Measurements from ENCODE around the gene IGFBP5.

The IGFBP5 gene

DNA sequence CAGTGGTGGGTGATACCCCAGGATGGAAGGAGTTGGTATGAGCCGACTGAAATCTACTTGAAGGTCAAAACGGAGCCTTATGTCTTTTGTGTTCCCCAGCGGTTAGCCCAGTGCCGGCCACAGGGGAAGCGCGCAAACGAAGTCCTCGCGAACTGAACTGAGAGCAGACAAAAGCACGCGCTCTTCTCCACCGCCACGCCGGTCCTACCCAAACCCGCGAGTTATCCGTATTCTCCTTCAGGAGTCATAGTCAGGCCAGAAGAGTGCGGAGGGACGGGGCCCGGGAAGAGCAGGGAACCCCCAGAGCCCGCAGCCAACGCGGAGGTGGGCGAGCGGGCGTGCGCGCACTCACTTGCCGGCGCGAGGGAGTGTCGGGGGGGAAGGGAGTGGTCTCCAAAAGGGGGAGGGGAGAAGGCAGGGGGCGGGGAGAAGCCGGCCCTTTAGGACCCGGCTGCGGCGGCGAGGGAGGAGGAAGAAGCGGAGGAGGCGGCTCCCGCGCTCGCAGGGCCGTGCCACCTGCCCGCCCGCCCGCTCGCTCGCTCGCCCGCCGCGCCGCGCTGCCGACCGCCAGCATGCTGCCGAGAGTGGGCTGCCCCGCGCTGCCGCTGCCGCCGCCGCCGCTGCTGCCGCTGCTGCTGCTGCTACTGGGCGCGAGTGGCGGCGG, 62.3 kb downstream of the IGFBP5 start, which contains the start of gene IGFBP2:
TSS of gene IGFBP2 (plus strand) at position 469 of the 664 bp plus-strand sequence. CDS start at position 573, 104 bp downstream.
- no peaks in the 10 kb centered on the region for H3K27me3 ChIP-seq (ENCODE audit: control insufficient read depth in 1 of 2, insufficient read depth in 2 of 2, low read length in 2 of 2)
- H3K9ac ChIP-seq (ENCODE audit: low read length in 2 of 2): peak within 1 kb of the TSS; percentile 61 to 66
- H3K4me1 ChIP-seq (ENCODE audit: control insufficient read depth, insufficient read depth, low read length): peaks cover 30% of the 10 kb centered on the region

DNA sequence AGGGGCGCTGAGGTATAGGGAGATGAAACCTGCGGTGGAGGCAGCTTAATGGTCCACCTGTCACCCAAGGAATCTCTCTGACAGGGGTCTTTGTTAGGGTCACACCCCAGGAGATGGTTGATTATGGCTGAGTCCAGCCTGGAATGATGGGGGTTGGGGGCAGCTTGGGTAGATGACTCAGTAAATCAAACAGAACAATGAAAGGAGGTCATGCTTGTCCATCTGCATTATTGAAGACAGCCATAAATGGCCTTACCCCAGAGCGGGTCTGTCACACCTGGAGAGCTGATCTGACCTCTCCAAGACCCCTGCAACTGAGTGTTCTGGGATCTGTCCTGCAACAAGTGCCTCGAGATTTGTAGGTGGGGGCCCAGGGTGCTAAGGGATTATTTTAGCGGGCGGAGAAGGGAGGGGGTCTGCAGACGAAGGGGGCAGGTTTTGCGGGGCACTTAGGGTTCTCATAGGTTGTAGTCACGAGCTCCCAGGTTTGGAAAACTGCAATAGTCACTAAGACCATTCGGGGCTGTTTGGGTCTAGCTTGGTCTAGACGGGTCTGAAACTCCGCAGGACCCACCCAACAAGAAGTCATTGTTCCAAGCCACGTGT, 62.9 kb downstream of the IGFBP5 start:
- H3K9ac ChIP-seq (ENCODE audit: low read length in 2 of 2): peak overlapping the region in 1 of 2 donors; percentile 61
- H3K27me3 ChIP-seq (ENCODE audit: control insufficient read depth in 1 of 2, insufficient read depth in 2 of 2, low read length in 2 of 2): no peaks in the 10 kb centered on the region
- peak overlapping the region; percentile 70 for H3K27ac ChIP-seq (ENCODE audit: low read length)
- peaks cover 27% of the 10 kb centered on the region for H3K4me1 ChIP-seq (ENCODE audit: control insufficient read depth, insufficient read depth, low read length)
- peak overlapping the region; percentile 46 to 85 for H3K4me3 ChIP-seq (ENCODE audit: low read length in 2 of 2)
- no peaks in the 10 kb centered on the region for H3K9me3 ChIP-seq (ENCODE audit: control insufficient read depth in 2 of 2, low read length in 2 of 2)
- no peaks in the 10 kb centered on the region for H3K36me3 ChIP-seq (ENCODE audit: control insufficient read depth in 2 of 2, insufficient read depth in 2 of 2, low read length in 2 of 2)

More for the DNA sequence above, 62.3 kb downstream of the IGFBP5 start, which contains the start of gene IGFBP2:
- no peaks in the 10 kb centered on the region for H3K36me3 ChIP-seq (ENCODE audit: control insufficient read depth in 2 of 2, insufficient read depth in 2 of 2, low read length in 2 of 2)
- peak within 1 kb of the TSS; percentile 84 to 85 for H3K4me3 ChIP-seq (ENCODE audit: low read length in 2 of 2)
- H3K27ac ChIP-seq (ENCODE audit: low read length): peak within 1 kb of the TSS; percentile 70
- no peaks in the 10 kb centered on the region for H3K9me3 ChIP-seq (ENCODE audit: control insufficient read depth in 2 of 2, low read length in 2 of 2)

DNA sequence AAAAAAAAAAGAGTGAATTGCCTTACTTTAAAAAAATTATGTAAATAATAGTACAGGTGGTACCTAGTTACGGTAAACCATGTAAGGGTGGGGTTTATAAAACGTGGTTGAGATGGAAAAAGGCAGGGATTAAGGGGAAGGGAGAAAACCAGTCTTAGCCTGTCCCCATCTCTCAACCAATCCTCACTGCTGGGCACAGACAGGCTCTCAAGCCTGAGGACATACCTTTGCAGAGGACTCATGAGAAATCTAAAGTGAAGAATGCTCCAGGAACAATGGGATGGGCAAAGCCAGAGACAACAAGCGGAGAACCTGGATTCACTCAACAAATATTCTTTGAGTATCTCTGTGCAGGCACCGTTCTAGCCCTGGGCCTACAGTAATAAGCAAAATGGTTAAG, 65.6 kb downstream of the IGFBP5 start:
- Histone ChIP-seq H3K4me3 (ENCODE audit: low read length in 2 of 2) (no peak overlapping the region), H3K9me3 (ENCODE audit: control insufficient read depth in 2 of 2, low read length in 2 of 2) (no peaks in the 10 kb centered on the region), H3K27me3 (ENCODE audit: control insufficient read depth in 1 of 2, insufficient read depth in 2 of 2, low read length in 2 of 2) (no peaks in the 10 kb centered on the region), H3K36me3 (ENCODE audit: control insufficient read depth in 2 of 2, insufficient read depth in 2 of 2, low read length in 2 of 2) (no peaks in the 10 kb centered on the region), H3K9ac (ENCODE audit: low read length in 2 of 2) (no peak overlapping the region), H3K4me1 (ENCODE audit: control insufficient read depth, insufficient read depth, low read length) (peaks cover 10% of the 10 kb centered on the region), H3K27ac (ENCODE audit: low read length) (no peak overlapping the region)

DNA sequence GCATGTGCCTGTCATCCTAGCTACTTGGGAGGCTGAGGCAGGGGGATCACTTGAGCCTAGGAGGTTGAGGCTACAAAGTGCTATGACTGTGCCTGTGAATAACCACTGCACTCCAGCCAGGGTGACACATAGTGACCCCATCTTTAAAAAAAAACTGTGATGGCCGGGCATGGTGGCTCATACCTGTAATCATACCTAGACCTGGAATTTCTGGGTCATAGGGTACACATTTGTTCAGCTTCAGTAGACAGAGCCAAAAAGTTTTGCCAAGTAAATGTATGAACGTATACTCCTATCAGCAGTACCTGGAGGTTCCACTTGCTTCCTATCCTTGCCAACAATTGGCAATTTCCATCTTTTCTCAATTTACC, 68.5 kb downstream of the IGFBP5 start:
- H3K36me3 ChIP-seq (ENCODE audit: control insufficient read depth in 2 of 2, insufficient read depth in 2 of 2, low read length in 2 of 2): no peaks in the 10 kb centered on the region
- no peak overlapping the region for H3K9ac ChIP-seq (ENCODE audit: low read length in 2 of 2)
- H3K9me3 ChIP-seq (ENCODE audit: control insufficient read depth in 2 of 2, low read length in 2 of 2): no peaks in the 10 kb centered on the region
- H3K27me3 ChIP-seq (ENCODE audit: control insufficient read depth in 1 of 2, insufficient read depth in 2 of 2, low read length in 2 of 2): no peaks in the 10 kb centered on the region
- H3K4me1 ChIP-seq (ENCODE audit: control insufficient read depth, insufficient read depth, low read length): peaks cover 3% of the 10 kb centered on the region
- H3K4me3 ChIP-seq (ENCODE audit: low read length in 2 of 2): no peak overlapping the region
- no peak overlapping the region for H3K27ac ChIP-seq (ENCODE audit: low read length)

DNA sequence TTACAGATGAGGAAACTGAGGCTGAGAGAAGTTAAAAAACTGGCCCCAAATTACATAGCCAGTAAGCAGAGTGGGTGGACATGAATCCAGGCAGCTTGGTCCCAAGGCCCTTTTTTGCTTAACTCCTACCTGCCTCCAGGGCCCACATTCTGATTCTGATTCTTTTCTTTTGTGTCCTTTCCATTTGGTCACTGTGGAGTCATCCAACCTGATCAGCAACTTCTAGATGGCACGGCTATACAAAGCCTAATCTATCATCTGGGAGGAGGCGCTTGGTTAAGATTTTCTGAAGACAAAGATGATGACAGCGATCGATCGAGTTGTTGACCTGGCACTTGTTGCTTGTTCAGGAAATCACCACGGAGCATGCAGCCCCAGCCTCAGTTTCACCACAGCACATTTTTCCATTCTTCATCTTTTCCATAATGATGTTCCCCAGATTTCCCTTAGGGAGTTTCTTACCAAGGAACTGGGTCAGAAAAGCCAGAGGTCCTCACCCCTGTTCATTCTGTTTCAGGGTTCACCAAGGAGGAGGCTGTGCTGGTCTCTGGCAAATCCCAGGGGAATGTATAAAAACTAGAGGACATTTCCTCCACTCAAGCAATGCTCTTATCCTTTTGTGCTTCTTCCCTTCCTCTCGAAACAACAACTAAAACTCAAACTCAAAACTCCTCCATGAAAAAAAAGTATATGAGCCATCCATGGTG, 69.0 kb downstream of the IGFBP5 start:
- H3K4me3 ChIP-seq (ENCODE audit: low read length in 2 of 2): no peak overlapping the region
- H3K27ac ChIP-seq (ENCODE audit: low read length): no peak overlapping the region
- no peaks in the 10 kb centered on the region for H3K36me3 ChIP-seq (ENCODE audit: control insufficient read depth in 2 of 2, insufficient read depth in 2 of 2, low read length in 2 of 2)
- no peaks in the 10 kb centered on the region for H3K9me3 ChIP-seq (ENCODE audit: control insufficient read depth in 2 of 2, low read length in 2 of 2)
- H3K9ac ChIP-seq (ENCODE audit: low read length in 2 of 2): no peak overlapping the region
- H3K4me1 ChIP-seq (ENCODE audit: control insufficient read depth, insufficient read depth, low read length): peaks cover 8% of the 10 kb centered on the region
- no peaks in the 10 kb centered on the region for H3K27me3 ChIP-seq (ENCODE audit: control insufficient read depth in 1 of 2, insufficient read depth in 2 of 2, low read length in 2 of 2)

DNA sequence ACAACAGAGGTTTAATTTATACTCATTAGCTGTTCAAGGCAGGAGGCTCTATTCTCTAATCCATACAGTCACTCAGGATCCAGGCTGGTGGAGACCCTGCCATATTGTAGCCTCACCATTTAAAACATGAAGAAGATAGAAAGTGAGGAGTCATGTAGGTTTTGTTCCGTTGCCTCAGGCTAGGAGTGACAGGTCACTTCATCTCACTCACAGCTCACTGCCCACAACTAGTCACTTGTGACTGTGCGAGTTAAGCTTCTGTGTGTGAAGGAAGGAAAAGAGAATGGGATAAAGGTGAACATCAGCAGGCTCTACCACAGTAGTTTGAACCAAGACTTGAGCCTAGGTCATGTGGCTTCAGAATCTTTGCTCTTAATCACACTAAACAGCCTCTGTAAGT, 71.1 kb downstream of the IGFBP5 start:
- no peak overlapping the region for H3K9ac ChIP-seq (ENCODE audit: low read length in 2 of 2)
- H3K27me3 ChIP-seq (ENCODE audit: control insufficient read depth in 1 of 2, insufficient read depth in 2 of 2, low read length in 2 of 2): no peaks in the 10 kb centered on the region
- no peak overlapping the region for H3K27ac ChIP-seq (ENCODE audit: low read length)
- H3K9me3 ChIP-seq (ENCODE audit: control insufficient read depth in 2 of 2, low read length in 2 of 2): no peaks in the 10 kb centered on the region
- no peak overlapping the region for H3K4me3 ChIP-seq (ENCODE audit: low read length in 2 of 2)
- H3K36me3 ChIP-seq (ENCODE audit: control insufficient read depth in 2 of 2, insufficient read depth in 2 of 2, low read length in 2 of 2): no peaks in the 10 kb centered on the region
- peaks cover 28% of the 10 kb centered on the region for H3K4me1 ChIP-seq (ENCODE audit: control insufficient read depth, insufficient read depth, low read length)

DNA sequence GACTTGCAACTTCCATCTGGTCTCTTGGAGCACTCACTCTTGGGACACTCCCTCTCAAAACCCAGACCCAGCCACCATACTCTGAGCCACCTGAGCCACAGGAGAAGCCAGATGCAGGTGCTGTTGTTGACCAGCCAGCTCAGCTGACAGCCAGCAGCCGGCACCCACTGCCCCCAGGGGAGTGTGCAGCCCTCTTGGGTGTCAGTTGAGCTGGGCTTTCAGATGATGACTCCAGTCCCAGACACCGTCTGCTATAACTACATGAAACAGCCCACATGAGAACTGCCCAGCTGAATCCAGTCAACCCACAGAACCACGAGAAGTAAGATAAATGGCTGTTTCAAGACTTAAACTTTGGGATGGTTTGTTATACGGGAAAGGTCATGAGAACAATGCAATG, 72.8 kb downstream of the IGFBP5 start:
- Histone ChIP-seq H3K9ac (ENCODE audit: low read length in 2 of 2) (no peak overlapping the region), H3K36me3 (ENCODE audit: control insufficient read depth in 2 of 2, insufficient read depth in 2 of 2, low read length in 2 of 2) (no peaks in the 10 kb centered on the region), H3K4me3 (ENCODE audit: low read length in 2 of 2) (no peak overlapping the region), H3K27ac (ENCODE audit: low read length) (no peak overlapping the region), H3K27me3 (ENCODE audit: control insufficient read depth in 1 of 2, insufficient read depth in 2 of 2, low read length in 2 of 2) (no peaks in the 10 kb centered on the region), H3K4me1 (ENCODE audit: control insufficient read depth, insufficient read depth, low read length) (peaks cover 35% of the 10 kb centered on the region), H3K9me3 (ENCODE audit: control insufficient read depth in 2 of 2, low read length in 2 of 2) (no peaks in the 10 kb centered on the region)

Data from stomach smooth muscle (tissue), 2 donors.